Measurements from ENCODE around the gene ADGRB2. TPM values are rescaled to one million over a fixed set of nuclear protein-coding genes. Genes with fewer than 3 reads are reported as not detected.

The ADGRB2 gene
- total RNA-seq, 1 experiment from 2014 or later, result 12.3 TPM

DNA sequence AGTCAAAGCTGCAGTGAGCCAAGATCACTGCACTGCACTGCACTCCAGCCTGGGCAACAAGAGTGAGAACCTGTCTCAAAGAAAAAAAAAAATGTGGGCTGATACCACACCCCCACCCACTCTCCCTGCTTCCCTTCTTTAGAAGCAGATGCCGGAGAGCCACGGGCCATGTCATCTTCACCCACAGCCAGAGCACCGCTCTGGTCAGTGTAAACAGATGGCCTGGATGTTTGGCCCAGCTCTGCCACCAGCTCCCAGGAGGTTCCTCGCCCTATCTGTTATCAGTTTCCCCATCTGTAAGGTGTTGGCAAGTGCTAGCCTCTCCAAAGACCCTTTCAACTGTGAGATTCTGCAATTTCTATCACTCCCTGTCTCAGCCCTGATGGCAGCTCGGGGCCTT is 11.9 kb upstream of the ADGRB2 start:
- no peaks in the 10 kb centered on the region for H4K20me1 ChIP-seq (ENCODE audit: low read length)
- no peak overlapping the region for H3K9ac ChIP-seq (ENCODE audit: low read length)
- H3K79me2 ChIP-seq (ENCODE audit: low read length), result no peaks in the 10 kb centered on the region
- no peaks in the 10 kb centered on the region for H3K36me3 ChIP-seq (ENCODE audit: low read depth, low read length)
- intact Hi-C loops (cut with micrococcal nuclease), result no loop called here
- ChIA-PET CTCF (no interaction called here), POLR2A (ENCODE audit: unreplicated experiment) (no interaction called here)
- no peak overlapping the region for H3K4me2 ChIP-seq (ENCODE audit: low read length)
- H3K27ac ChIP-seq (ENCODE audit: low read length), result no peak overlapping the region
- H2AFZ ChIP-seq (ENCODE audit: low read length), result no peak overlapping the region
- no peak overlapping the region for H3K4me3 ChIP-seq (ENCODE audit: low read length)
- no peaks in the 10 kb centered on the region for H3K9me2 ChIP-seq (replicated peaks; ENCODE audit: low read length)
- DNase-seq (no peak), ATAC-seq (no peak)
- no peaks in the 10 kb centered on the region for H3K4me1 ChIP-seq (ENCODE audit: insufficient read depth, low read length)
- BruUV-seq (replicated peaks), result no TSS peak
- TF ChIP-seq EZH2phosphoT487 (IDR thresholded peaks at IDR 0.05; ENCODE audit: borderline replicate concordance, low read length) (no peak), CTCF (conservative IDR thresholded peaks at IDR 0.05; ENCODE audit: low read depth, low read length) (no peak), EZH2 (IDR thresholded peaks at IDR 0.05; ENCODE audit: low read length, unreplicated experiment) (no peak)
- no peaks in the 10 kb centered on the region for H3K9me3 ChIP-seq (ENCODE audit: low read length)
- H3F3A ChIP-seq (ENCODE audit: low read length, unreplicated experiment), result no peaks in the 10 kb centered on the region
- no peaks in the 10 kb centered on the region for H3K27me3 ChIP-seq (ENCODE audit: low read length)

DNA sequence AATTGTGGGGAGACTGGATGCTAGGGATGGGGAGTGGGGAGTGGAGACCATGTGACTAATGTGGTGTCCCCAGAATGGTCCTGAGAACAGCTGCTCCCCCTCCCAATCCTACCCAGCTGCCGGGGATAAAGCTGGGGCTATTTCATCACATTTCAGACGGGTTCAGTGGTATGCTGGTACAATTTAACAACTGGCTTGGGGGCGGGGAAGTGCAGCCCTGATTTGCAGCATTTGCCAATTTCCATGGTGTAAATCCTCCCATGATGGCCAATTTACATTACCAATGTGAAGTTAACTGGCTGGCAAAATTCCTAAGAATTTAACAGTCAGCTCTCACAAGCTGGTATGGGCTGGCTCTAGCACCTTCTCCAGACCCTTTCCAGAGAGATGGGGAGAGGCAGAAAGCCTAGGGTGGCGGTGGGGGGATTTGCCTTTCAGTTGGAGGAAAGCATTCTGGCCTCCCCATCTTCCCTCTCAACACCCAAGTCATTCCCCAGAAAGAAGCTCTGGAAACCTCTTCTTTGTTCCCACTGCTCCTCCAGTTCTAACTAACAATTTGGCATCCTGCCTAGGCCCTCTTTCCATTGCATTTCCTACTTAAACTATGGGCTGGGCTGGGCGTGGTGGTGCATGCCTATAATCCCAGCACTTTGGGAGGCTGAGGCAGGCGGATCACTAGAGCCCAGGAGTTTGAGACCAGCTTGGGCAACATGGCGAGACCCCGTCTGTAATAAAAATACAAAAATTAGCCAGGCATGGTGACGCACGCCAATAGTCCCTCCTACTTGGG is 11.3 kb upstream of the ADGRB2 start:
- Histone ChIP-seq H3K27ac (ENCODE audit: low read length) (no peak overlapping the region), H3K9ac (ENCODE audit: low read length) (no peak overlapping the region), H3K4me3 (ENCODE audit: low read length) (no peak overlapping the region), H3K9me2 (replicated peaks; ENCODE audit: low read length) (no peaks in the 10 kb centered on the region), H3F3A (ENCODE audit: low read length, unreplicated experiment) (no peaks in the 10 kb centered on the region), H4K20me1 (ENCODE audit: low read length) (no peaks in the 10 kb centered on the region), H3K4me2 (ENCODE audit: low read length) (no peak overlapping the region), H3K27me3 (ENCODE audit: low read length) (no peaks in the 10 kb centered on the region), H3K4me1 (ENCODE audit: insufficient read depth, low read length) (no peaks in the 10 kb centered on the region), H3K9me3 (ENCODE audit: low read length) (no peaks in the 10 kb centered on the region), H3K79me2 (ENCODE audit: low read length) (no peaks in the 10 kb centered on the region), H3K36me3 (ENCODE audit: low read depth, low read length) (no peaks in the 10 kb centered on the region), H2AFZ (ENCODE audit: low read length) (no peak overlapping the region)
- DNase-seq (no peak), ATAC-seq (no peak)
- TF ChIP-seq EZH2phosphoT487 (IDR thresholded peaks at IDR 0.05; ENCODE audit: borderline replicate concordance, low read length) (no peak), EZH2 (IDR thresholded peaks at IDR 0.05; ENCODE audit: low read length, unreplicated experiment) (no peak), CTCF (conservative IDR thresholded peaks at IDR 0.05; ENCODE audit: low read depth, low read length) (no peak)
- POLR2A ChIA-PET (ENCODE audit: unreplicated experiment), result no interaction called here
- CTCF ChIA-PET, result no interaction called here
- BruUV-seq (replicated peaks), result no TSS peak
- intact Hi-C loops (cut with micrococcal nuclease), result no loop called here

DNA sequence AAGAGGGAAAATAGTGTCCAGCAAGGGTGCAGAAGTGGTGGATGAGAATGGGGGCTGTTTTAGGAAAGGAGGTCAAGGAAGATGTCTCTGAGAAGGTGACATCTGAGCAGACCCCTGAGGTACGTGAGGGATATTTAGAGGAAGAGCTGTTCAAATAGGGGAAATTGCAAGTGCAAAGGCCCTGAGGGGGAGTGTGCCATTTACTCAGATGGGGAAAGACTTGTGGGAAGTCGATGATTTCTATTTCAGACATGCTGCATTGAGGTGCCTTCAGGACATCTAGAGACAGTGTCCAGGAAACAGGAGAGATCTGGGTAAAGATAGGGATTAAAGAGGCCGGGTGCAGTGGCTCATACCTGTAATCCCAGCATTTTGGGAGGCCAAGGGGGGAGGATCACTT is 10.4 kb upstream of the ADGRB2 start:
- Histone ChIP-seq H3K9me2 (replicated peaks; ENCODE audit: low read length) (no peaks in the 10 kb centered on the region), H3K79me2 (ENCODE audit: low read length) (no peaks in the 10 kb centered on the region), H3K4me3 (ENCODE audit: low read length) (no peak overlapping the region), H3F3A (ENCODE audit: low read length, unreplicated experiment) (no peaks in the 10 kb centered on the region), H3K9ac (ENCODE audit: low read length) (no peak overlapping the region), H3K9me3 (ENCODE audit: low read length) (no peaks in the 10 kb centered on the region), H3K27ac (ENCODE audit: low read length) (no peak overlapping the region), H3K36me3 (ENCODE audit: low read depth, low read length) (no peaks in the 10 kb centered on the region), H4K20me1 (ENCODE audit: low read length) (no peaks in the 10 kb centered on the region), H2AFZ (ENCODE audit: low read length) (no peak overlapping the region), H3K4me1 (ENCODE audit: insufficient read depth, low read length) (no peaks in the 10 kb centered on the region), H3K27me3 (ENCODE audit: low read length) (no peaks in the 10 kb centered on the region), H3K4me2 (ENCODE audit: low read length) (no peak overlapping the region)
- DNase-seq, result no peak
- ATAC-seq, result no peak
- POLR2A ChIA-PET (ENCODE audit: unreplicated experiment), result no interaction called here
- TF ChIP-seq EZH2phosphoT487 (IDR thresholded peaks at IDR 0.05; ENCODE audit: borderline replicate concordance, low read length) (no peak), CTCF (conservative IDR thresholded peaks at IDR 0.05; ENCODE audit: low read depth, low read length) (no peak), EZH2 (IDR thresholded peaks at IDR 0.05; ENCODE audit: low read length, unreplicated experiment) (no peak)
- no TSS peak for BruUV-seq (replicated peaks)
- CTCF ChIA-PET, result no interaction called here
- intact Hi-C loops (cut with micrococcal nuclease), result no loop called here
